ENCODE results near the gene MYO16. TPM values are rescaled to one million over a fixed set of nuclear protein-coding genes. Genes with fewer than 3 reads are reported as not detected.

The MYO16 gene
- total RNA-seq, 4 donors from 2014 or later, result under 0.01 to 0.21 TPM; not detected in 2

- TF ChIP-seq POLR2A (IDR thresholded peaks at IDR 0.05) (no peak), EP300 (IDR thresholded peaks at IDR 0.05) (no peak)
- TF ChIP-seq, protein P1, sequence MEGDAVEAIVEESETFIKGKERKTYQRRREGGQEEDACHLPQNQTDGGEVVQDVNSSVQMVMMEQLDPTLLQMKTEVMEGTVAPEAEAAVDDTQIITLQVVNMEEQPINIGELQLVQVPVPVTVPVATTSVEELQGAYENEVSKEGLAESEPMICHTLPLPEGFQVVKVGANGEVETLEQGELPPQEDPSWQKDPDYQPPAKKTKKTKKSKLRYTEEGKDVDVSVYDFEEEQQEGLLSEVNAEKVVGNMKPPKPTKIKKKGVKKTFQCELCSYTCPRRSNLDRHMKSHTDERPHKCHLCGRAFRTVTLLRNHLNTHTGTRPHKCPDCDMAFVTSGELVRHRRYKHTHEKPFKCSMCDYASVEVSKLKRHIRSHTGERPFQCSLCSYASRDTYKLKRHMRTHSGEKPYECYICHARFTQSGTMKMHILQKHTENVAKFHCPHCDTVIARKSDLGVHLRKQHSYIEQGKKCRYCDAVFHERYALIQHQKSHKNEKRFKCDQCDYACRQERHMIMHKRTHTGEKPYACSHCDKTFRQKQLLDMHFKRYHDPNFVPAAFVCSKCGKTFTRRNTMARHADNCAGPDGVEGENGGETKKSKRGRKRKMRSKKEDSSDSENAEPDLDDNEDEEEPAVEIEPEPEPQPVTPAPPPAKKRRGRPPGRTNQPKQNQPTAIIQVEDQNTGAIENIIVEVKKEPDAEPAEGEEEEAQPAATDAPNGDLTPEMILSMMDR (IDR thresholded peaks at IDR 0.05), result no peak
- Histone ChIP-seq H3K27me3 (no peaks in the 10 kb centered on the region), H3K36me3 (no peaks in the 10 kb centered on the region), H3K27ac (no peak overlapping the region), H3K4me3 (no peak overlapping the region), H3K9me3 (no peaks in the 10 kb centered on the region), H3K4me1 (no peaks in the 10 kb centered on the region)
- DNase-seq (ENCODE audit: low spot score in 2 of 2), result no peak
- 85 to 88% methylated on average over 2 of the region's 2 CpGs for WGBS, 2 donors
These were observed 485.6 kb downstream of the MYO16 start for GRCh38 chr13:109114991-109115390.

- no peak overlapping the region for H3K27ac ChIP-seq
- H3K27me3 ChIP-seq, result no peaks in the 10 kb centered on the region
- DNase-seq (ENCODE audit: low spot score in 2 of 2), result no peak
- H3K4me3 ChIP-seq, result no peak overlapping the region
- no peaks in the 10 kb centered on the region for H3K36me3 ChIP-seq
- no peaks in the 10 kb centered on the region for H3K9me3 ChIP-seq
- TF ChIP-seq, protein P1 (IDR thresholded peaks at IDR 0.05), result no peak
- no peak for TF ChIP-seq POLR2A (IDR thresholded peaks at IDR 0.05)
- TF ChIP-seq EP300 (IDR thresholded peaks at IDR 0.05), result no peak
- no peaks in the 10 kb centered on the region for H3K4me1 ChIP-seq
- 79 to 85% methylated on average over 1 of the region's 1 CpG for WGBS, 2 donors
These were observed 489.1 kb downstream of the MYO16 start for GRCh38 chr13:109118521-109118920.

GRCh38 chr13:109119896-109120295, 490.5 kb downstream of the MYO16 start:
- 44 to 59% methylated on average over 1 of the region's 1 CpG for WGBS, 2 donors

GRCh38 chr13:109121826-109122225, 492.4 kb downstream of the MYO16 start:
- DNase-seq (ENCODE audit: low spot score in 2 of 2), result no peak
- Histone ChIP-seq H3K27me3 (no peaks in the 10 kb centered on the region), H3K4me1 (no peaks in the 10 kb centered on the region), H3K36me3 (no peaks in the 10 kb centered on the region), H3K27ac (no peak overlapping the region), H3K4me3 (no peak overlapping the region), H3K9me3 (no peaks in the 10 kb centered on the region)
- WGBS, 2 donors, result 81 to 96% methylated on average over 4 to 5 of the region's 5 CpGs
- TF ChIP-seq POLR2A (IDR thresholded peaks at IDR 0.05) (no peak), EP300 (IDR thresholded peaks at IDR 0.05) (no peak)
- TF ChIP-seq, protein P1 (IDR thresholded peaks at IDR 0.05), result no peak

More at GRCh38 chr13:109119896-109120295, 490.5 kb downstream of the MYO16 start:
- Histone ChIP-seq H3K4me3 (no peak overlapping the region), H3K27me3 (no peaks in the 10 kb centered on the region), H3K4me1 (no peaks in the 10 kb centered on the region), H3K27ac (no peak overlapping the region), H3K36me3 (no peaks in the 10 kb centered on the region), H3K9me3 (no peaks in the 10 kb centered on the region)
- DNase-seq (ENCODE audit: low spot score in 2 of 2), result no peak
- TF ChIP-seq EP300 (IDR thresholded peaks at IDR 0.05) (no peak), POLR2A (IDR thresholded peaks at IDR 0.05) (no peak)
- TF ChIP-seq, protein P1 (IDR thresholded peaks at IDR 0.05), result no peak

- 73 to 75% methylated on average over 2 of the region's 2 CpGs for WGBS, 2 donors
- DNase-seq (ENCODE audit: low spot score in 2 of 2), result no peak
- H3K27me3 ChIP-seq, result no peaks in the 10 kb centered on the region
- no peaks in the 10 kb centered on the region for H3K36me3 ChIP-seq
- TF ChIP-seq EP300 (IDR thresholded peaks at IDR 0.05) (no peak), POLR2A (IDR thresholded peaks at IDR 0.05) (no peak)
- TF ChIP-seq, protein P1 (IDR thresholded peaks at IDR 0.05), result no peak
- H3K4me3 ChIP-seq, result no peak overlapping the region
- H3K4me1 ChIP-seq, result no peaks in the 10 kb centered on the region
- no peaks in the 10 kb centered on the region for H3K9me3 ChIP-seq
- no peak overlapping the region for H3K27ac ChIP-seq
These were observed 494.6 kb downstream of the MYO16 start for GRCh38 chr13:109123971-109124370.

Measured in tibial nerve (tissue), 4 donors.